Astrocyte (in vitro differentiated cells and primary cell): ENCODE data around the gene GRAMD1B. TPM values are rescaled to one million over a fixed set of nuclear protein-coding genes. Genes with fewer than 3 reads are reported as not detected.
A peak's percentile ranks its signal among the peaks of the same experiment; 100 is the strongest.

ENCODE experiments used
- DNase-seq: peaks from one replicate; pipeline ENCODE4 v3.0.0-alpha.2; 2010; ENCODE audit warnings: low read depth
- FAIRE-seq: peaks from 2 replicates; lab custom pipeline; 2011; peaks lifted over from hg19 to GRCh38; lab: Jason Lieb, UNC
- H2AFZ ChIP-seq: 2 replicates; pipeline ENCODE4 v1.6.0; 2012; ENCODE audit warnings: low read depth, low read length, inconsistent platforms
- H3K27ac ChIP-seq: 2 replicates; pipeline ENCODE4 v1.5.1; 2011; ENCODE audit warnings: low read depth, low read length, inconsistent platforms
- H3K27me3 ChIP-seq: 2 replicates; pipeline ENCODE4 v1.6.0; 2011; ENCODE audit warnings: low read length, inconsistent platforms; ENCODE audit not compliant: insufficient read depth
- H3K36me3 ChIP-seq: 2 replicates; pipeline ENCODE4 v1.5.1; 2011; ENCODE audit warnings: low read length, inconsistent platforms; ENCODE audit not compliant: insufficient read depth
- H3K4me1 ChIP-seq: 2 replicates; pipeline ENCODE4 v1.5.1; 2011; ENCODE audit warnings: low read length, inconsistent platforms; ENCODE audit not compliant: insufficient read depth
- H3K4me2 ChIP-seq: 2 replicates; pipeline ENCODE4 v1.6.0; 2012; ENCODE audit warnings: low read length, inconsistent platforms
- H3K4me3 ChIP-seq: 2 replicates; pipeline ENCODE4 v1.5.1; 2011; ENCODE audit warnings: low read depth, mild to moderate bottlenecking, low read length, inconsistent platforms; ENCODE audit not compliant: insufficient read depth
- H3K79me2 ChIP-seq: 2 replicates; pipeline ENCODE4 v1.6.0; 2012; ENCODE audit warnings: mild to moderate bottlenecking, low read length, inconsistent platforms; ENCODE audit not compliant: insufficient read depth
- H3K9ac ChIP-seq: 2 replicates; pipeline ENCODE4 v1.6.0; 2012; ENCODE audit warnings: mild to moderate bottlenecking, low read length, inconsistent platforms
- H3K9me3 ChIP-seq: 2 replicates; pipeline ENCODE4 v1.5.1; 2012; ENCODE audit warnings: low read depth, mild to moderate bottlenecking, low read length, inconsistent platforms; ENCODE audit not compliant: insufficient read depth
- H4K20me1 ChIP-seq: 2 replicates; pipeline ENCODE4 v1.6.0; 2012; ENCODE audit warnings: low read length, inconsistent platforms; ENCODE audit not compliant: insufficient read depth
- H3K27ac Mint-ChIP-seq: one replicate; pipeline ENCODE4 v1.8.0; 2021; ENCODE audit warnings: mild to moderate bottlenecking, mixed read lengths; ENCODE audit not compliant: unreplicated experiment
- H3K27me3 Mint-ChIP-seq: one replicate; pipeline ENCODE4 v1.8.0; 2021; ENCODE audit warnings: low read depth, mixed read lengths; ENCODE audit not compliant: unreplicated experiment
- H3K36me3 Mint-ChIP-seq: one replicate; pipeline ENCODE4 v1.8.0; 2021; ENCODE audit warnings: low read depth, mixed read lengths; ENCODE audit not compliant: unreplicated experiment
- H3K4me1 Mint-ChIP-seq: one replicate; pipeline ENCODE4 v1.8.0; 2021; ENCODE audit warnings: low read depth, mixed read lengths; ENCODE audit not compliant: unreplicated experiment
- H3K4me3 Mint-ChIP-seq: one replicate; pipeline ENCODE4 v1.8.0; 2021; ENCODE audit warnings: mild to moderate bottlenecking, moderate library complexity, mixed read lengths; ENCODE audit not compliant: unreplicated experiment
- H3K9me3 Mint-ChIP-seq: one replicate; pipeline ENCODE4 v1.8.0; 2021; ENCODE audit warnings: mild to moderate bottlenecking, mixed read lengths; ENCODE audit not compliant: unreplicated experiment
- CTCF ChIP-seq: IDR thresholded peaks from 2 replicates; pipeline ENCODE4 v1.5.1; 2011; ENCODE audit warnings: low read depth, mild to moderate bottlenecking, inconsistent platforms, low read length, moderate library complexity; ENCODE audit not compliant: insufficient read depth
- EZH2 ChIP-seq: IDR thresholded peaks from 2 replicates; pipeline ENCODE4 v1.6.1; 2012; ENCODE audit warnings: mild to moderate bottlenecking, low read length, inconsistent platforms; ENCODE audit not compliant: insufficient read depth
- total RNA-seq: library from RNA; stranded (reverse); gene quantifications from 2 replicates; pipeline ENCODE4 v1.2.1, GENCODE V29; 2021

GRAMD1B gene
- total RNA-seq, 1 donor from 2014 or later = 6.5 TPM

DNA sequence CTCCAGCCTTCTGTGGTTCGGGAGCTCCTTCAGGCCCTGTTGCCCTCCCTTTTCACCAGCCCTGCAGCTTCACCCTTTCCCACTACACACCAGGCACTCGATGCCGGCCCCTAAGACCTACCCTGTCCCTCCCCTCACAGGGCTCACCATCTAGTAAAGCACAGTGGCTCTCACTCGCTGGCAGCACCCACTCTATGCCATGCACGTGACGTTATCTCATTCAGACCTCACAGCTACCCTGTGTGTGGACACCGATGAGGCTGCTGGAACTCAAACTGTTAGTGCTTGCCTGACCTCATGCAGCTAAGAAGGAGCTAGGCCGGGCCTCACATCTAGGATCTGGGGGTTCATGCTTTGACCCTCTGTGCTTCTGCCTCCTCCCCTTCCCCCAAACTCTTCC lies 178.9 kb downstream of the GRAMD1B start:
- H2AFZ ChIP-seq = no peak overlapping the region
- no peak overlapping the region for H3K4me2 ChIP-seq
- no peak overlapping the region for H3K9ac ChIP-seq
- Mint-ChIP-seq H3K36me3 (peaks cover 29% of the 10 kb centered on the region), H3K4me3 (no peak overlapping the region), H3K4me1 (no peaks in the 10 kb centered on the region), H3K27ac (no peak overlapping the region), H3K9me3 (peaks cover 2% of the 10 kb centered on the region), H3K27me3 (no peaks in the 10 kb centered on the region)
- no peaks in the 10 kb centered on the region for H3K9me3 ChIP-seq
- DNase-seq = no peak
- H3K27me3 ChIP-seq = no peaks in the 10 kb centered on the region
- H3K4me3 ChIP-seq = no peak overlapping the region
- FAIRE-seq = no peak
- no peaks in the 10 kb centered on the region for H4K20me1 ChIP-seq
- H3K36me3 ChIP-seq = no peaks in the 10 kb centered on the region
- TF ChIP-seq CTCF (no peak), EZH2 (no peak)
- no peaks in the 10 kb centered on the region for H3K4me1 ChIP-seq
- no peaks in the 10 kb centered on the region for H3K79me2 ChIP-seq
- no peak overlapping the region for H3K27ac ChIP-seq

DNA sequence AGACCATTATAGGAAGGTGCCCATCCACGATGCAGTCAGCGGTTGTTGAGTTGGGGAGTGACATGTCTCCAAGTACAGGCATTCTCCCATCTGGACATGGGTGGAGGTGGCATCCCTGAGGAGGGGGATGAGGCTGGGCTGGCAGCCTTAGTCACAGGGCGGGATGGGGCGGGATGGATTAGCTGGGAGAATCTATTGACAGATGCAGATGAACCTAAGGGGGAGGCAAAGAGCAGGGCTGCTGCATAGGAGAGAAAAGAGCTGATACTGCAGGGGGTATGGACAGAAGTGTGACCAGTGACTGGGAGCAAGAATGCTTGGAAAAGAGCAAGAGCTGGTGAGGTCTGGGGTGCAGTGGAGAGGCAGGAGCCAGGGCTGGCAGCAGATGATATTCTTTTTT lies 181.6 kb downstream of the GRAMD1B start:
- Mint-ChIP-seq H3K4me1 (peaks cover 5% of the 10 kb centered on the region), H3K36me3 (peaks cover 24% of the 10 kb centered on the region), H3K27me3 (no peaks in the 10 kb centered on the region), H3K4me3 (no peak overlapping the region), H3K9me3 (no peaks in the 10 kb centered on the region), H3K27ac (no peak overlapping the region)
- Histone ChIP-seq H3K36me3 (no peaks in the 10 kb centered on the region), H3K4me1 (peaks cover 5% of the 10 kb centered on the region), H3K27me3 (no peaks in the 10 kb centered on the region), H3K9me3 (no peaks in the 10 kb centered on the region), H3K4me2 (no peak overlapping the region), H2AFZ (no peak overlapping the region), H3K79me2 (no peaks in the 10 kb centered on the region), H3K4me3 (no peak overlapping the region), H3K27ac (no peak overlapping the region), H3K9ac (no peak overlapping the region), H4K20me1 (no peaks in the 10 kb centered on the region)
- FAIRE-seq (no peak), DNase-seq (no peak)
- TF ChIP-seq CTCF = no peak
- no peak for TF ChIP-seq EZH2

GRCh38 chr11:123616505-123617198 lies 186.6 kb downstream of the GRAMD1B start:
- H4K20me1 ChIP-seq = no peaks in the 10 kb centered on the region
- H3K4me1 ChIP-seq = peaks cover 6% of the 10 kb centered on the region
- Mint-ChIP-seq H3K27ac (peak overlapping the region; percentile 64), H3K9me3 (no peaks in the 10 kb centered on the region), H3K4me3 (no peak overlapping the region), H3K27me3 (peaks cover 4% of the 10 kb centered on the region), H3K36me3 (peaks cover 12% of the 10 kb centered on the region), H3K4me1 (peaks cover 5% of the 10 kb centered on the region)
- FAIRE-seq (no peak), DNase-seq (peak; percentile 78)
- no peaks in the 10 kb centered on the region for H3K9me3 ChIP-seq
- no peak overlapping the region for H3K9ac ChIP-seq
- H3K4me3 ChIP-seq = no peak overlapping the region
- no peak overlapping the region for H3K4me2 ChIP-seq
- no peaks in the 10 kb centered on the region for H3K79me2 ChIP-seq
- no peaks in the 10 kb centered on the region for H3K36me3 ChIP-seq
- TF ChIP-seq EZH2 (no peak), CTCF (no peak)
- H3K27ac ChIP-seq = no peak overlapping the region
- H2AFZ ChIP-seq = peak overlapping the region; percentile 9
- no peaks in the 10 kb centered on the region for H3K27me3 ChIP-seq
